Esophagus squamous epithelium (tissue), 4 donors: ENCODE data around the gene ZC3H7B.

Experiments used
- POLR2A ChIP-seq, 4 donors: fragments of 450-650 bp; IDR thresholded peaks; one replicate each; pipeline ENCODE4 v1.6.1; 2017; ENCODE audit warnings: antibody characterized with exemption in 4 of 4, mild to moderate bottlenecking in 4 of 4, moderate library complexity in 3 of 4
- TF ChIP-seq, protein P1 (sequence below), 6 experiments: fragments of 450-650 bp in 4 of 6; fragments of 200-600 bp in 2 of 6; sonication (generic) in 2 of 6; IDR thresholded peaks; one replicate each; pipeline ENCODE4 v1.5.1; 2016 to 2019; ENCODE audit warnings: antibody characterized with exemption in 6 of 6, mild to moderate bottlenecking in 4 of 6, moderate library complexity in 4 of 6

DNA sequence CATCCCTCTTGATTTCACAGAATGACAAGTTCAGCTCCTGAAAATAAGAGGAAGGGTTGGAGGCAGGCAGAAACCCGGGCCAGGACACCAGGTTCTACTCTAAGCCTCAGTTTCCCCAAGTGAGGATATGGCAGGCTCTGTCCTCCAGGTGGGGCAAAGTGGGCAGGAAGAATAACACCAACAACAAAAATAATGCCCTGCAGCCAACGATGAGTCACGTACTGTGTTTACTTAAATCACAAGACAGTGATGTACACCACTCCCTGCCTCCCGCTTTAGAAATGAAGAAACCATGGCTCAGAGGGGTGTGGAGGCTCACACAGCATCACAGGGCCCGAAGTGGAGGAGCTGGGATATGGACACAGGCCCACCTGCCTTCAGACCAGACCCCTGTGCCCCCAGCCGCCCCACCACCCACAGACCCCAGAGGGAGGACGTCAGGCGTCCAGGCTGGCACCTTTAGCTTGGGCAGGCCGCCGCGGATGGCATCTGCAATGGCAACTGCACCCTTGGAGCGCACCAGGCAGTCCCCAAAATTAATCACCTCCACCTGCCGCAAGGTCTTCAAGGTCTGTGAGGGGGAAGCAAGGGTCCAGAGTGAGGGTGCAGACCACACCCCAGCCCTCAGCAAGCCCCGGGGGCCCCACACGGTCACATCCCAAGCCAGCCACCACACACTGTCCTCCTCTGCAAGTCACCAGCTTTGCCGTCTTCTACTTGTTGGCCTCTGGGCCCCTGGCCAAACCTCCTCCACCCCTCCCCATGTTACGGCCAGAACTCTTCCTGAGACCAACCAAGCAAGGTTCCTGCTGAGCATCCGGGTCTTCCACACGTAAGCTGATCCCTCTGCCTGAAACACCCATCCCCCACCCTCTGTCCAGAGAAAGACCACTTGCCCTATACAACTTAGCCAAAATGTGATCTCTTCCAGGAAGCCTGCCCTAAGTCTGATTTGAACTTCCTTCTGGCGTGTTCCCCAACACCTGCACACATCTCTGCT, 44.8 kb upstream of the ZC3H7B start:
- TF ChIP-seq, protein P1, sequence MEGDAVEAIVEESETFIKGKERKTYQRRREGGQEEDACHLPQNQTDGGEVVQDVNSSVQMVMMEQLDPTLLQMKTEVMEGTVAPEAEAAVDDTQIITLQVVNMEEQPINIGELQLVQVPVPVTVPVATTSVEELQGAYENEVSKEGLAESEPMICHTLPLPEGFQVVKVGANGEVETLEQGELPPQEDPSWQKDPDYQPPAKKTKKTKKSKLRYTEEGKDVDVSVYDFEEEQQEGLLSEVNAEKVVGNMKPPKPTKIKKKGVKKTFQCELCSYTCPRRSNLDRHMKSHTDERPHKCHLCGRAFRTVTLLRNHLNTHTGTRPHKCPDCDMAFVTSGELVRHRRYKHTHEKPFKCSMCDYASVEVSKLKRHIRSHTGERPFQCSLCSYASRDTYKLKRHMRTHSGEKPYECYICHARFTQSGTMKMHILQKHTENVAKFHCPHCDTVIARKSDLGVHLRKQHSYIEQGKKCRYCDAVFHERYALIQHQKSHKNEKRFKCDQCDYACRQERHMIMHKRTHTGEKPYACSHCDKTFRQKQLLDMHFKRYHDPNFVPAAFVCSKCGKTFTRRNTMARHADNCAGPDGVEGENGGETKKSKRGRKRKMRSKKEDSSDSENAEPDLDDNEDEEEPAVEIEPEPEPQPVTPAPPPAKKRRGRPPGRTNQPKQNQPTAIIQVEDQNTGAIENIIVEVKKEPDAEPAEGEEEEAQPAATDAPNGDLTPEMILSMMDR (IDR thresholded peaks at IDR 0.05), result no peak
- no peak for TF ChIP-seq POLR2A (IDR thresholded peaks at IDR 0.05)
